Activated naive CD4-positive, alpha-beta T cell treated with Interleukin-2 at 50 U/mL for 16 hours (primary cell): Measurements from ENCODE around the gene DHX8.

Experiments
- DNase-seq: peaks from one replicate; pipeline ENCODE4 v3.0.0-alpha.2; 2020

The DHX8 gene

GRCh38 chr17:43549496-43549895 lies 65.7 kb downstream of the DHX8 start:
- DNase-seq = no peak

DNA sequence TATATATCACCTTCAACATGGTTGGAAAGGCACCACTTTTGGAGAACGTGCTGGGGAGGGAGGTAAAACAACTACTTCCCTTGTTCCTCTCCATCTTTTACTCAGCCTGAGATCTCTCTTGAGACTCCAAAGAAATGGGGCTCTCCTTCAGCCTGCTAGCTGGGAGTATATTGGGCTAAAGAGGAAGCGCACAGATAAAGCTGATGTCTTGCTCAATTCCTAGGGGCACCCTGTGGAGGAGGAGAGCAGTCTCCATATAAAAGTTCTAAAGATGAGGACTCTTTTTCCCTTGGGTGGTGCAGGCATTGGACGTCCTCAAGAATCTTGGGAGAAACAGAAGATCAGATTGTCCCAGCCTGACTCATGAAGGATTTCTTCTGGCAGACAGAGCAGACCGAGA lies 67.0 kb downstream of the DHX8 start:
- no peak for DNase-seq

- DNase-seq = no peak
Observed at GRCh38 chr17:43552229-43552837, 68.6 kb downstream of the DHX8 start.

GRCh38 chr17:43553573-43553972 lies 69.8 kb downstream of the DHX8 start:
- no peak for DNase-seq

GRCh38 chr17:43554857-43555256 lies 71.1 kb downstream of the DHX8 start:
- DNase-seq = no peak

GRCh38 chr17:43556292-43556691 lies 72.5 kb downstream of the DHX8 start:
- no peak for DNase-seq

- no peak for DNase-seq
Observed at GRCh38 chr17:43558805-43559160, 75.0 kb downstream of the DHX8 start.

DNA sequence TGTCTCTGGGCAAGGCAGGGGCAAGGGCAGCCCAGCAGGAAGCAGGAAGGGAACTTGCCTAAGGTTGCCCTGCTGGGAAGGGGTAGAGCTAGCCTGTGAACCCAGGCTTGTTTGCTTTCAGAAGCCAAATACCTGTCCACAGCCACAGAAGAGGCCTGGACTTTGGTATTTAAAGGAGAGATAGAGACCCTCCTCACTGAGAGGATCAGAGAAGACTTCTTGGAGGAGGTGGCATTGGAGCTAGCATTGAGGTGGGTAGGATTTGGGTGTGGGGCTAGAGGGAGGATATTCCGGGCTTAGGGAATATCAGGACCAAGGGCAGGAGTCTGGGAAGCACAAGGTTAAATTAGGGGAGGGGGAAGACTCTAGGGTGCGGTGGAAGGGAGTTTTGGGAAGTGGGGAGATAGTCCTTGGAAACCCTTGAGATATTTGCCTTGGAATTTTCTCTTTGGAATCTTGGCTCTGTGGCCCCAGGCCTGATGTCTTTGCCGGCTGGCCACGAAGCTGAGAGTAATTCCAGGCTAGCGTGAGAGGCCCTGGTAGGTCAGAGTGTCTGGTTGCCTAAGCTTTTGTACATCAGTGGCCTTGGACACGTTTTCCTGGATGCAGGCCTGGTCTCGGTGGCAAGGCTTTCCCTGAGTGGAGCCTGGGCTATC lies 75.5 kb downstream of the DHX8 start:
- no peak for DNase-seq

DNA sequence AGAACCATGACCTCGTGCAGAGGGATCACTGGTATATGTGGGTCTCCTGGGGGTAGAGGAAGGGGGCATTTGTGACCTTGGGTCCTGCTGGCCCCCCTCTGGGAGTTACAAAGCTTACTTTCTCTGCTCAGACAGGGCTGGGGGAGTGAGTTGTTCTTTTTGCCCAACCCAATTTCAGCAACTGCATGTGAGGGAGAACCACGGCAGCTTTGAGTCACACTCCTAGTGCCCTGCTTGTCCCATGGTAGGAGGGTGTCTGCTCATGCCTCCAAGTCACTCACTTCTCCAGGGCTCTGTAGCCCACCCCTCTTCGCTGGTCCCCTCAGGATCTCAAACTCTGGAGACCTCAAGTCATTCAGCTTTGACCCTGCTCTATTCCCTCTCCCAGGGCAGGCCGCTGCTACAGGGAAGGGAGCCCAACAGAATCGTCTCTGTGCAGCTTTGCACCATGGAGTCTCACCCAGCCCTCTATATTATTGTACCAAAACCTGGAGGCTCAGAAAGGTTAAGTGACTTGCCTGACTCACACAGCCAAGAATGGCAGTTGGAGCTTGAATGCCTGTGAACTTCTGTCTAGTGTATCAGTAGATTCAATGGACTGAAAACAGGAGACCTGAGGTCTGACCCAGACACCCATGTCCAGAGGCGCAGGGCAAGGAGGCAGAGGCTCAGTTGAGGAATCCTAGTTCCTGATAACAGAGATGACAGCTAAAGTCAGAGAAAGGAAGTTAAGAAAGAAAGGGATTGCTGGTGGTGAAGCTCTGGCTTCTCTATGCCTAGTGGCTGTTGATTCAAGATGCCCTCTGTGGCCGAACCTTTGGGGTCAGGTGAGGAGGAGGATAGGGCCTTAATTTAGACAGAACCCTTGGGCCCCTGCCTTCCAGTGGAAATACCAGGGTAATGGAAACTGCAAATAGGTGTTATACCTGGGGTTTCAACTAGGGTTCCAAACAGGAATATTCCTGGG lies 77.0 kb downstream of the DHX8 start:
- no peak for DNase-seq

DNA sequence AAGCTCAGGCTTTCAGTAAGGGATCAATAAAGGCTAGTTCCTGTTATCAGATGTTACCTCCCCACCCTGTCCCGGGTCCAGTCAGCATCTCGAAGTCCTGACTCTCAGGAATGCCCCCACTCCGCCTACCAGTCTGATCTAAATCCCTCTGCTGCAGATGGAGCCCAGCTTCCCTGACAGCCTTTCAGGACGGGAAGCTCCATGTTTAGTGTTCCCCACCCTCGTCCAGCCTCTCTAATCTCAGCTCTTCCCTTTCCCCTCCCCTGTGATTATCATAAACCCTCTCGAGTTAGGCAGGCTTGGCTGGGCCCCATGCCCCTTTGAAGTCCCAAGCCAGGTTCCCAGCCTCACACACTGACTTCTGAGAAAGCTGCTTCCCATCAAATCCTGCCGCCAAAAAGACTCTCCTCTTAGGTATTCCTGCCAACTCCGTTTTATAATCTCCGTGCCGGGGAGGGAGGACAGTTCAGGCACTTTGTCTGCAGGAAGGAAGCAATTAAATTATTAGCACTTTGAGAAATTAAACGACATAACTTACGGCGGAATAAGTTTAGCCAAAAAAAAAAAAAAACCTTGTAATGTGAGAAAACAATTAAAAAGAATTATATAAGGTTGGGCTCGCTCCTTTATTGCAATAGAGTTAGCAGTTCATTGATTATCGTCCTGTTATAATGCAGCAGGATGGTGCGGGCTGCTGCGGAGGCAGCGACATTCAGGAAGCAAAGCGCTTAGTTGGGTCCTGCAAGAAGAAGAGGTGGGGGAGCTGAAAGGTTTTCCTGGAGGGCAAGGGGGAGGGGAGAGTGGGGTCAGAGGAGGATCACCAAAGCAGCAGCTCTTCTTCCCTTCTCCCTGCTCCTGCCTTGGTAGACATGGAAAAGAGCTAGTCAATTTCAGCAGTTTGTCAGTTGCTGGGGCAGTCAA lies 79.2 kb downstream of the DHX8 start:
- no peak for DNase-seq

DNA sequence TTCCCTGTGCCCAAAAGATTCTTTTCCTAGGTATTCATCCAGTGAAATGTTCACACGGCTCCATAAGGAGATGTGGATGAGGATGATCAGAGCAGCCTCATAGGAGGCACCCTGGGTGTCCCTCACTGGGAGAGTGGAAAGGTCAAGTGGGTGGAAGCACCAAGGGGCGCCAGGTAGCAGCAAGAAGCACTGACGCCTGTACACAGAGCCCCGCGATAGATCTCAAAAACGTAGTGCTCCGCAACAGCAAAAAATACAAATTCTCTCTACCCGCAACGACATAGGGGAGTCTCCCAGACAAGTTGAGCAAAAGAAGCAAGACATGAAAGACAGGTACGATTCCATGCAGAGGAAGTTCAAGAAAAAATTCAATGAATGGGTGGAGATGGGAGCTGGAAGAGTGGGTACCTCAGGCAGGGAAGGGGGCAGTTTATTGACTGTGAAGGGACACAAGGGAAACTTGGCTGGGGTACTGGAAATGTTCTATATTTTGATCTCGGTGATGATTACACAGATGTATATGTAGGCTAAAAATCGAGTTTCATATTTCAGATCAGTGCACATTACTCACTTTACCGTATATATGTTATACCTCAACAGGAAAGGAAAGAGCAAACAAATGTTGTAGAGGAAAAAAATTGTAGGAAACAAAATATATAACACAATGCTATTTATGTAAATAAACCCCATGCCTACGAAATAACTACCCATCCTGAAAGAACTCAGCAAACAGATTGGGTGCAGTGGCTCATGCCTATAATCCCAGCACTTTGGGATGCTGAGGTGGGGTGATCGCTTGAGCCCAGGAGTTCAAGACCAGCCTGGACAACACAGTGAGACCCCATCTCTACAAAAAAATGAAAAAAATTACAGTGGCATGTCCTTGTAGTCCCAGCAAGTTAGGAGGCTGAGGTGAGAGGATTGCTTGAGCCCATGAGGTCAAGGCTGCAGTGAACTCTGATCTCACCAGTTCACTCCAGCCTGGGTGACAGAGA lies 80.1 kb downstream of the DHX8 start:
- DNase-seq = no peak

GRCh38 chr17:43568506-43569082 lies 84.8 kb downstream of the DHX8 start:
- no peak for DNase-seq

DNA sequence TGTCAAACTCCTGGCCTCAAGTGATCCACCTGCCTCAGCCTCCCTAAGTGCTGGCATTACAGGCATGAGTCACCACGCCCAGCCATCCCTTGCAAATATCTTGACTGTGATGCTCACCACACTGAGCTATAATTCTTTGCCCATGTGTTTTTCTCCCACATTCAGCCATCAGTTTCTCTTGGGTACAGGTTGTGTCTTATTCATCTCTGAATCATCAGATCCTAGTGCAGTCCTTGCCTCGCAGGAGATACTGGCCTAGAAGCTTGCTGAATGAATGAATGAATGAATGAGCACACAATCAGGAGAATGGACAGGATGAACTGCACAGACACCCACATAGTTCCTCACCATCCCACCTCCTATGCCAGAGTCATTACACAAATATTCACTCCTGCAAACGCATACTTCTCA lies 86.7 kb downstream of the DHX8 start:
- no peak for DNase-seq

GRCh38 chr17:43572368-43572980 lies 88.7 kb downstream of the DHX8 start:
- no peak for DNase-seq

GRCh38 chr17:43573579-43574321 lies 90.0 kb downstream of the DHX8 start:
- DNase-seq = no peak

- no peak for DNase-seq
Observed at GRCh38 chr17:43574348-43574747, 90.6 kb downstream of the DHX8 start.

GRCh38 chr17:43574896-43575525 lies 91.2 kb downstream of the DHX8 start:
- no peak for DNase-seq
